ENCODE data around the gene JAKMIP3.

The JAKMIP3 gene

DNA sequence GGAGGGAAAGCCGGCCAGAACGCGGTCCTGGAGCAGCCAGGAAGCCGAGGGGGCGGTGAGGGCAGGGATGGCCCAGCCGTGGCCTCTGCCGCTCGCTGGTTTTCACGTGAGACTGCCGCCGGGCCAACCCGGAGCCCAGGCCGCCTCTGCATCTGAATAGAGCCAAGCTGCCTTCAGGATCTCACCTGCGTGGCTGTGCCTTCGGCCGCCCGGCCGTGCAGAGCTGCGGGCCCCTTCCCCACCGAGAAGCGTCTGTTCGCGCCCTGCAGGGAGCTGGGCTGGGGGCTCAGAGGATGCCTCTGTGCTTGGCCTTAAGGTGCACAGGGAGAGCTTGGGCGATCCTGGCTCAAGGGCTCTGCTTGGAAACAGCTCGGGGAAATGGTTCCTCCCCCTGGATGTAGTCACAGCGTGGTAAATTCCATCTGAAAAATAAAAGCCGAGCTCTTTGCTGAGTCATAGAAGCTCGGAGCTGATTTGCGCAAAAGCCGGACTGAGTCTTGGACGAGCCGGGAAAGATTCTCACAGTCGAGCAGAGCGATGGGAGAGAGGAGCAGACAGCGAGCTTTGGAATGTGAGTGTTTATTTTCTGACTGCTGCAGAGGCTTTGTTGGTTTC is at the start of gene JAKMIP3:
TSS of gene JAKMIP3 (plus strand) at position 456 of the 615 bp plus-strand sequence. CDS start 38,863 bp downstream, outside the sequence.
- no peak for DNase-seq

DNA sequence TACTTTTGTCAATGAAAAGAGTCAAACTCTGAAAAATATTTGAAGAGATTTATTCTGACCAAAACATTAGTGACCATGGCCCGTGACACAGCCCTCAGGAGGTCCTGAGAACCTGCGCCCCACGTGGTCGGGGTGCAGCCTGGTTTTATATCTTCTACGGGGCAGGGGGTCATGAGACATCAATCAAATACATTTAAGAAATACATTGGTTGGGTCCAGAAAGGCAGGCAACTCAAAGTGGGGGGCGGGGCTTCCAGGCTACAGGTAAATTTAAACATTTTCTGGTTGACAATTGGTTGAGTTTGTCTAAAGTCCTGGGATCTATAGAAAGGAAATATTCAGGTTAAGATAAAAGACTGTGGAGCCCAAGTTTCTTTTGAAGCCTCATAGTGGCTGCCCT is 49.2 kb upstream of the JAKMIP3 start:
- DNase-seq: no peak

GRCh38 chr10:132018446-132018845 is 47.3 kb upstream of the JAKMIP3 start:
- DNase-seq: no peak

- DNase-seq: no peak
Measured at GRCh38 chr10:132019366-132019765, 46.4 kb upstream of the JAKMIP3 start.

GRCh38 chr10:132020456-132020855 is 45.3 kb upstream of the JAKMIP3 start:
- DNase-seq: no peak

- DNase-seq: no peak
Measured at GRCh38 chr10:132021046-132021445, 44.7 kb upstream of the JAKMIP3 start.

DNA sequence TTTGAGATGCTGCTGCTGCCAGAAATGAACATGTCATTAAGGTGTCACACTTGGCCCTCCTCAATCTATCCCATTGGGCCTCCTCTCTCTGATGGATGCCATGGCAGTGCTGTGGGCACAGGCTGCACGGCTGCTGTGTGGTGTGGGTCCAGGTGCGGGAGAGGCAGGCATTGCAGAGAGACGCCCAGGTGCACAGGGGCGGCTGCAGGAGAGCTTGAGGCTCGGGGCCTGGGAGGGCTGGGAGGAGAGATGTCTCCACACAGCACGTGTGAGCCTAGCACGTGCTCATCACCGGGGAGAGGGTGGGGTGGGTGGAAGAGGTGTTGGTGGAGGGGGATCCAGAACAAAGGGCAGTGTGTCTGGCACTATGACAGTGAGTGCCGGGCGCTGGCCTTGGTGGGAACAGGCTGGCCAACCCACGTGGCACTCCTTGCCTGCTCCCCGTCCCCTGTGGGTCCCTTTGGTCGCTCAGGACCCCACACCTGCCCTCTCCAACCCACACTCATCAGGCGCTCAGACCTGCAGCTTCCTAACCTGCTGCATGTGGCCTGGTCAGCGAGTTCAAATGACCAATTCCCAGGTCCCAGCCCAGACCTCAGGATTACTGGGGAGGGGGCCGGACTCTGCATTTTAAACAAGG is 44.1 kb upstream of the JAKMIP3 start:
- no peak for DNase-seq

DNA sequence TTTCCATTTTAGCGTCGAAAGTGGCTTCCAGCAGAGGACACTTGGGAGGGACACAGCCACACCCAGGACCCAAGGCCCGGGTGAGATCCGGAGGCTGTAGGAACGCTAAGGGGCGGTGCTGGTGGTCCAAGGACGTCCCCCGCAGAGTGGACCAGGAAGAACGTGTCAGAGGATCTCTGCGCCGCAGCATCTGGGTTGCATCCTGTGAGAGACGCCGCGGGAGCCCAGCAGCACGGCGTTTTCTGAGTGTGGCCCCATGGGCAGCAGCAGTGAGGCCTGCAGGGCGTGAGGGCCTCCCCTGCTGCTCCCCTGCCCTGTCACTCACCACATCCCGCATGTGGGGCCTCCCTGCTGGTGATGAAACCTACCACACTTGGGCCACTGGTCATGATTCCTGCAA is 43.5 kb upstream of the JAKMIP3 start:
- no peak for DNase-seq

GRCh38 chr10:132023092-132023811 is 42.5 kb upstream of the JAKMIP3 start:
- DNase-seq: peak; percentile 73 to 78

GRCh38 chr10:132027423-132027983 is 38.2 kb upstream of the JAKMIP3 start:
- no peak for DNase-seq

DNA sequence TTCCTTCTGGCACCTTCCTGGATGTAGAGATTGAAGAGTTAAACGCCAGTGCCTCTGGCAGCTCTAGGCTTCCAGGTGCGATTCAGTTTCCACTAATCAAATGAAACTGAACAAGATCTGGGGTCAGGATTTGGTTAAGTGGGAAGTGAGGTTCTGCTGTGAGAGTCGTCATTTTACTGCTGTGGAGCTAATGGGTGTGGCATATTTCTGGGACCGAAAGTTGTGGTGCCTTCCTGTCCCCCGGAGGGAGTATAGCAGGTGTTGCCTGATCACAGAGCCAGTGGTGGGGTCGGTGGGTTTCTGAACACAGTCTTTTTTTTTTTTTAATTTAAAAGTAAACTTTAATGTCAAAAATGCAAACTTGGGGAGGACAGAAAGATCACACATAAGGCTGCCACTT is 37.0 kb upstream of the JAKMIP3 start:
- DNase-seq: no peak

- DNase-seq: no peak
Measured at GRCh38 chr10:132030898-132031463, 34.8 kb upstream of the JAKMIP3 start.

DNA sequence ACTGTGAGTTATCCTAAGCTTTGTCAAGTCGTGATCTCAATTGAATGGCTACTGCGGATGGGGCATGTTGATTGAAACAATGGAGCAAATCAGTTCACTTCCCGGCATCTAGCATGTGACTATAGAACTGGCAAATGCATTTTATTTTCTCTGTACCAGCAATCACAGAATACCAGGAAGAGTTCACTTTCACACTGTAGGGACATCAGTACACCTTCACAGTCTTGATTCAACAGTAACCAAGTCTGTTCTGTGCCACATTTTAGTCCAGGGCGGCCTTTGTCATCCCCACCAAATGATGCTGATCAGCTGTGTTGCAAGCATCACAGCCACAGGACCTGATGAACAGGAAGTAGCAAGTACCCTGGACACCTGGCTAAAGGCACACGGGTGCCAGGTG is 32.1 kb upstream of the JAKMIP3 start:
- DNase-seq: no peak

DNA sequence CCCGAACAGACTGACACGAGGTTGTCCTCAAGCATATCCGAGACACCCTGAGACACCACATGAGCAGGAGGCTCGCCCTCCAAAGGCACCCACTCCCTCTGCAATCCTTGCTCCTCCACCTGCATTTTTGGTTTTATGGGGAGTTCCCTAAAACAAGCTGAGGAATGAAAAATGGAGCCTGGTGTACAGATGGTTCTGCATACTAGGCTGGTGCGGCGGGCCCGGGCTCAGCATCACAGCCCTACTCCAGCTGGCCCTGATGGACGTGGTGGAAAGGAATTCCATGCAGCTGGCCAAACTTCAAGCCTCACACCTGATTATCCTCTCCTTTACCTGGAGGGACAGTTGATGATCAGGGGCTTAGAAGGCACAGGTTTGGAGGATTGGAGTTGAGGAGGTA is 30.3 kb upstream of the JAKMIP3 start:
- no peak for DNase-seq

- DNase-seq: no peak
Measured at GRCh38 chr10:132036153-132036886, 29.4 kb upstream of the JAKMIP3 start.

- no peak for DNase-seq
Measured at GRCh38 chr10:132036887-132037675, 28.7 kb upstream of the JAKMIP3 start.

GRCh38 chr10:132037676-132037975 is 28.1 kb upstream of the JAKMIP3 start:
- DNase-seq: no peak

- DNase-seq: no peak
Measured at GRCh38 chr10:132039371-132039770, 26.4 kb upstream of the JAKMIP3 start.

GRCh38 chr10:132040046-132040445 is 25.7 kb upstream of the JAKMIP3 start:
- no peak for DNase-seq

DNA sequence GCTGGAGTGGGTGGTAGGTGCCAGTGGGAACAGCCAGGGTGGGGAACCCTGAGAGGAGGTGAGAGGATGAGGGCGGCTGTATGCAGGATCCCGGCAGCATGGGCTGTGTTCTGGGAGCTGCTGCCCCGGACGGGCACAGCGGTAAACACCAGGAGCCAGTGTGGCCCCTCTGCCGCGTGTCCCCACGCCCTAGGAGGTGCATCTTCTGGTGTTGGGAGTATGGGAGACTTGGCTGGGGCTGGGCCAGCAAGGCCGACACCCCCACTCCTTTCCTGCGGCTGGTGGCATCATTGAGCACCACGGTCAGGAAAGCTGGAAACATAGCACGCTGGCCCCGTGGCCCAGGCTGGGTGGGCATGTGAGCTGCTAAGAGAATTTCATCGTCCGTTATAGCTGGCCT is 24.4 kb upstream of the JAKMIP3 start:
- no peak for DNase-seq

DNA sequence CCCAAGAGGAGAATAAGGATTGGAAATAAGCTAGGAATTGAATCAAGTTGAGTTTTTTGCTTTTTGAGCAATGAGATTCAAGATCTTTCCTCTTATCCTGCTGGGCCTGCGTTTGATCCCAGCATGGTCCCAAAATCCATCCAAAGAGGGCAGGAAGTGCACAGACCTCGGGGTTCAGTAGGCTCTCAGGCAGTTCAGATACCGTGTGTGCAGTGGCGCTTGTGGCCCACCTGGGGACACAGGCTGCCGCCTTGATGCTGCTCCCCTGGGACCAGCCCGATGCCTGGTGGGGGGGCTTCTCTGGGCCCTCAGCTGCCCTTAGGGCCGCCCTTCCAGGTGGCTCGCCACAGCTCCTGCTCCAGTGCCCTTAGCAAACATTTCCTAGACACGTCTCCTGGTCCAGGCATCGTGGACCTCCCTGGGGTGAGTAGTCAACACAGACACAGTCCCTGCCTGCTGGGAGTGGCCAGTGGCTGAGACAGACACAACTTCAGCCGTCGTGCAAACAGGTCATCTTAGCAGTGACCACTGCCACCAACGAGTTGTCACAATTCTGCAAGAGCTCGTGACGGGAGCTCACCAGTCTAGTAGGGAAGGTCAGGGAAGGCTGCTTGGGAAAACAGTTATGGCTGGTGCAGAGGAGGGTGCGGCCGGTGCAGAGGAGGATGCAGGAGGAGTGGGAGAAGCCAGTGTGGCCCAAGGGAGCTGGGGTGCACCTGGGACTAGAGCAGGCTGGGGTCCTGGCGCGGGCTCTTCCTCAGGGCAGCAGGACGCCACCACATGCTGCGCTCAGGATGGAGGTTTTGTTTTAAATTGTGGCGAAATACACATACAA is 21.7 kb upstream of the JAKMIP3 start:
- no peak for DNase-seq

Measured in activated CD4-positive, alpha-beta T cell treated with anti-CD3 and anti-CD28 coated beads, Interleukin-2, amount 50 U/mL, for 4 hours (primary cell).